Aorta (tissue), 5 donors: Measurements from ENCODE around the gene OR52E5. TPM values are rescaled to one million over a fixed set of nuclear protein-coding genes. Genes with fewer than 3 reads are reported as not detected.

Experiments used
- ATAC-seq: fragments of 200-7000 bp; cut with Tn5 transposase; one replicate; pipeline ENCODE4 v1.9.1; 2022; ENCODE audit warnings: moderate library complexity; ENCODE audit not compliant: low FRiP score
- DNase-seq, 2 donors: peaks; one replicate each; pipeline ENCODE4 v3.0.0-alpha.2; 2020
- H3K27ac ChIP-seq, 2 donors: one replicate each; pipeline ENCODE4 v1.5.1; 2013; ENCODE audit warnings: low read length in 2 of 2, mild to moderate bottlenecking in 2 of 2, moderate library complexity in 2 of 2, control low read depth in 1 of 2, inconsistent platforms in 1 of 2, low read depth in 1 of 2
- H3K27me3 ChIP-seq, 2 donors: one replicate each; pipeline ENCODE4 v1.6.1; 2013; ENCODE audit warnings: control low read depth in 1 of 2, low read length in 1 of 2, mild to moderate bottlenecking in 1 of 2, moderate library complexity in 1 of 2; ENCODE audit not compliant: insufficient read depth in 2 of 2, control insufficient read depth in 1 of 2
- H3K36me3 ChIP-seq, 2 donors: one replicate each; pipeline ENCODE4 v1.6.1; 2013; ENCODE audit warnings: control low read depth in 1 of 2, low read length in 1 of 2, mild to moderate bottlenecking in 1 of 2; ENCODE audit not compliant: insufficient read depth in 2 of 2, control insufficient read depth in 1 of 2
- H3K4me1 ChIP-seq, 2 donors: one replicate each; pipeline ENCODE4 v1.6.1; 2013; ENCODE audit warnings: low read length in 2 of 2, control low read depth in 1 of 2, mild to moderate bottlenecking in 1 of 2, moderate library complexity in 1 of 2; ENCODE audit not compliant: insufficient read depth in 2 of 2, control insufficient read depth in 1 of 2
- H3K4me3 ChIP-seq, 2 donors: one replicate each; pipeline ENCODE4 v1.5.1; 2013; ENCODE audit warnings: low read length in 2 of 2, control low read depth in 1 of 2, mild to moderate bottlenecking in 1 of 2
- H3K9me3 ChIP-seq: one replicate; pipeline ENCODE4 v1.6.1; 2013; ENCODE audit warnings: mild to moderate bottlenecking, low read length; ENCODE audit not compliant: control insufficient read depth
- WGBS, 2 donors: extraction: QIAGEN DNeasy Blood & Tissue Kit; methylation state at CpG; one replicate each; pipeline ENCODE4 v1.1.7; 2013; 5-methylcytosine and 5-hydroxymethylcytosine counted together
- intact Hi-C, 2 donors: fragments of 100-400 bp; cut with DNase I; formaldehyde crosslinking; loops; one replicate each; pipeline versions ENCODE4 v1.14.2 to v1.15.0; 2022
- long read RNA-seq, 2 donors: library from polyadenylated mRNA; unstranded; transcript quantifications; one replicate each; pipeline ENCODE4 v2.0.0, GENCODE V29; 2020 to 2021
- polyA plus RNA-seq, 2 donors: library from polyadenylated mRNA; stranded (reverse); fragments of 200-250 nt; gene quantifications; one replicate each; pipeline ENCODE4 v1.2.3, GENCODE V29; 2013
- total RNA-seq, 2 donors: library from RNA; stranded (reverse); fragmentation: NEBNext Ultra II Directional; extraction: Animal tissue kit (Norgen Biotek cat#: 25700); gene quantifications; one replicate each; pipeline ENCODE4 v1.2.1, GENCODE V29; 2021
- donor health status: healthy with polysubstance abuse.
- donor health status: Bipolar disorder and iron deficiency.
- donor health status: DM: no; HTN: no; CAD: no.
- donor health status: DM: no; HTN: no; CAD: no.
- donor health status: DM: yes; HTN: yes; CAD: no.

OR52E5 gene
- total RNA-seq: not detected
- not detected for polyA plus RNA-seq
- long read RNA-seq, donor 1: 0 reads
- long read RNA-seq, donor 2: 0 reads

DNA sequence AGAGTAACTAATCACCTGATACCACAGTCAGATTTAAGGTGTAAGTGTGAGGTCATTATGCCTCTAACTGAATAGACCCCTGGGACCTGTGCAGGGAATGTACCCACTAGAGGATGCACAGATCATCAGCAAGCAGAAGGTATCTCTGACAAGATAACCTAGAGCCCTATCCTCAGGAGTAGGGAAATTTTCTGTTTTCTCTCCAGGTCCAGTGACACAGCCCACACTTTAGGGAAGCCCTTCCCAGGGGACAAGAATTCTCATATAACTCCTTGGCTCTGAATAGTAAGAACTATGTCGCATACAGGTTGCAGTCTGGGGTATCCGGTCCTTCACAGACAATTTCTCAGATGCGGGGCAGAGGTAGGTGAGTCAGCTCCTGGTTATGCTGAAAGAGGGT lies at the start of gene OR52E5:
Gene OR52E5 (plus strand): TSS at position 301 of the 400 bp plus-strand sequence. CDS start 7,569 bp downstream, outside the sequence.
- intact Hi-C loops: no loop called here

GRCh38 chr11:5846701-5847100 lies 46.3 kb upstream of the OR52E5 start:
- H3K4me3 ChIP-seq: no peak overlapping the region
- ATAC-seq: no peak
- H3K27ac ChIP-seq: no peak overlapping the region
- H3K27me3 ChIP-seq: no peaks in the 10 kb centered on the region
- DNase-seq: no peak
- intact Hi-C loops: no loop called here
- H3K4me1 ChIP-seq: no peaks in the 10 kb centered on the region
- no peaks in the 10 kb centered on the region for H3K9me3 ChIP-seq
- no peaks in the 10 kb centered on the region for H3K36me3 ChIP-seq
- WGBS, 2 donors: 57 to 68% methylated on average over 1 of the region's 1 CpG

More for the DNA sequence above, at the start of gene OR52E5:
- Histone ChIP-seq H3K27ac (no peak within 1 kb of the TSS), H3K4me3 (no peak within 1 kb of the TSS), H3K27me3 (no peaks in the 10 kb centered on the region), H3K36me3 (no peaks in the 10 kb centered on the region), H3K4me1 (no peaks in the 10 kb centered on the region), H3K9me3 (no peaks in the 10 kb centered on the region)
- DNase-seq (no peak), ATAC-seq (no peak)
- 86 to 91% methylated on average over 3 of the region's 3 CpGs for WGBS, 2 donors

GRCh38 chr11:5847711-5848110 lies 45.3 kb upstream of the OR52E5 start:
- Histone ChIP-seq H3K36me3 (no peaks in the 10 kb centered on the region), H3K27ac (no peak overlapping the region), H3K4me3 (no peak overlapping the region), H3K9me3 (no peaks in the 10 kb centered on the region), H3K4me1 (no peaks in the 10 kb centered on the region), H3K27me3 (no peaks in the 10 kb centered on the region)
- no peak for DNase-seq
- intact Hi-C loops: no loop called here
- no peak for ATAC-seq

- H3K27me3 ChIP-seq: no peaks in the 10 kb centered on the region
- no peaks in the 10 kb centered on the region for H3K9me3 ChIP-seq
- H3K4me1 ChIP-seq: no peaks in the 10 kb centered on the region
- H3K27ac ChIP-seq: no peak overlapping the region
- DNase-seq: no peak
- intact Hi-C loops: no loop called here
- H3K4me3 ChIP-seq: no peak overlapping the region
- WGBS, 2 donors: 71 to 82% methylated on average over 1 of the region's 1 CpG
- no peak for ATAC-seq
- H3K36me3 ChIP-seq: no peaks in the 10 kb centered on the region
These were observed 42.0 kb upstream of the OR52E5 start for GRCh38 chr11:5851002-5851401.

GRCh38 chr11:5857590-5857989 lies 35.4 kb upstream of the OR52E5 start, which contains the start of gene OR52E8:
TSS of gene OR52E8 (minus strand) at chr11:5857690. CDS start at chr11:5857690, 0 bp downstream.
- Histone ChIP-seq H3K27me3 (no peaks in the 10 kb centered on the region), H3K4me3 (no peak within 1 kb of the TSS), H3K27ac (no peak within 1 kb of the TSS), H3K36me3 (no peaks in the 10 kb centered on the region), H3K9me3 (no peaks in the 10 kb centered on the region), H3K4me1 (no peaks in the 10 kb centered on the region)
- ATAC-seq (no peak), DNase-seq (no peak)
- intact Hi-C loops: loop anchor here in 1 of 2 donors (1.0 kb wide), 1 partner anchor 8 kb away; no protein-coding TSS in a partner anchor
- WGBS, 2 donors: 91 to 93% methylated on average over 3 of the region's 3 CpGs

- WGBS, 2 donors: 85 to 92% methylated on average over 2 of the region's 2 CpGs
- intact Hi-C loops: no loop called here
These were observed 27.2 kb upstream of the OR52E5 start for GRCh38 chr11:5865826-5866225.

GRCh38 chr11:5878564-5878963 lies 14.4 kb upstream of the OR52E5 start:
- intact Hi-C loops: no loop called here
- DNase-seq (no peak), ATAC-seq (no peak)
- no peaks in the 10 kb centered on the region for H3K36me3 ChIP-seq
- no peaks in the 10 kb centered on the region for H3K9me3 ChIP-seq
- no peak overlapping the region for H3K27ac ChIP-seq
- H3K4me1 ChIP-seq: no peaks in the 10 kb centered on the region
- 8 to 10% methylated on average over 2 of the region's 2 CpGs for WGBS, 2 donors
- H3K27me3 ChIP-seq: no peaks in the 10 kb centered on the region
- H3K4me3 ChIP-seq: no peak overlapping the region

More at GRCh38 chr11:5865826-5866225, 27.2 kb upstream of the OR52E5 start:
- Histone ChIP-seq H3K27me3 (no peaks in the 10 kb centered on the region), H3K4me1 (no peaks in the 10 kb centered on the region), H3K36me3 (no peaks in the 10 kb centered on the region), H3K4me3 (no peak overlapping the region), H3K27ac (no peak overlapping the region), H3K9me3 (no peaks in the 10 kb centered on the region)
- DNase-seq (no peak), ATAC-seq (no peak)

- 81 to 83% methylated on average over 4 of the region's 4 CpGs for WGBS, 2 donors
- ATAC-seq: no peak
- Histone ChIP-seq H3K27me3 (no peaks in the 10 kb centered on the region), H3K9me3 (no peaks in the 10 kb centered on the region), H3K4me1 (no peaks in the 10 kb centered on the region), H3K4me3 (no peak within 1 kb of the TSS), H3K36me3 (no peaks in the 10 kb centered on the region), H3K27ac (no peak within 1 kb of the TSS)
- intact Hi-C loops: no loop called here
- no peak for DNase-seq
These were observed 12.7 kb upstream of the OR52E5 start, which contains the start of gene OR52E4 for GRCh38 chr11:5880329-5880728. TSS of gene OR52E4 (plus strand) at chr11:5880629. CDS start at chr11:5884293, 3,664 bp downstream.

GRCh38 chr11:5881756-5882155 lies 11.3 kb upstream of the OR52E5 start:
- H3K9me3 ChIP-seq: no peaks in the 10 kb centered on the region
- H3K4me1 ChIP-seq: no peaks in the 10 kb centered on the region
- intact Hi-C loops: no loop called here
- ATAC-seq: no peak
- no peaks in the 10 kb centered on the region for H3K36me3 ChIP-seq
- no peak overlapping the region for H3K4me3 ChIP-seq
- H3K27ac ChIP-seq: no peak overlapping the region
- no peak for DNase-seq
- H3K27me3 ChIP-seq: no peaks in the 10 kb centered on the region
